ENCODE data around the gene C4BPA.

Gene C4BPA

GRCh38 chr1:207173396-207173795 lies 69.4 kb downstream of the C4BPA start:
- in situ Hi-C loops (cut with MboI; ENCODE audit: low sequenced_read_pairs), result no loop called here

GRCh38 chr1:207174913-207175312 lies 70.9 kb downstream of the C4BPA start:
- in situ Hi-C loops (cut with MboI; ENCODE audit: low sequenced_read_pairs), result no loop called here

GRCh38 chr1:207179036-207179435 lies 75.0 kb downstream of the C4BPA start:
- in situ Hi-C loops (cut with MboI; ENCODE audit: low sequenced_read_pairs), result no loop called here

GRCh38 chr1:207181847-207182246 lies 77.8 kb downstream of the C4BPA start:
- in situ Hi-C loops (cut with MboI; ENCODE audit: low sequenced_read_pairs), result loop anchor here (10.0 kb wide), 1 partner anchor 47 kb away; no protein-coding TSS in a partner anchor

- in situ Hi-C loops (cut with MboI; ENCODE audit: low sequenced_read_pairs), result loop anchor here (10.0 kb wide), 1 partner anchor 52 kb away; no protein-coding TSS in a partner anchor
Observed at GRCh38 chr1:207186503-207186902, 82.5 kb downstream of the C4BPA start.

GRCh38 chr1:207188901-207189300 lies 84.9 kb downstream of the C4BPA start:
- in situ Hi-C loops (cut with MboI; ENCODE audit: low sequenced_read_pairs), result loop anchor here (10.0 kb wide), 1 partner anchor 54 kb away; no protein-coding TSS in a partner anchor

GRCh38 chr1:207191061-207191460 lies 87.0 kb downstream of the C4BPA start:
- in situ Hi-C loops (cut with MboI; ENCODE audit: low sequenced_read_pairs), result no loop called here

GRCh38 chr1:207191776-207192175 lies 87.7 kb downstream of the C4BPA start:
- in situ Hi-C loops (cut with MboI; ENCODE audit: low sequenced_read_pairs), result no loop called here

- in situ Hi-C loops (cut with MboI; ENCODE audit: low sequenced_read_pairs), result no loop called here
Observed at GRCh38 chr1:207194197-207194596, 90.2 kb downstream of the C4BPA start.

Data from HL-60/S4 (cell line).